HG03558 (cell line): ENCODE data around the gene KIF17.

Experiments used
- ATAC-seq: cut with Tn5 transposase; IDR thresholded peaks from one replicate; pipeline ENCODE4 v1.9.1; 2021; ENCODE audit warnings: moderate number of reproducible peaks; ENCODE audit not compliant: unreplicated experiment; ENCODE audit errors: extremely low read depth

KIF17 gene

GRCh38 chr1:20717452-20718342 lies at the start of gene KIF17:
Gene KIF17 (minus strand): TSS chr1:20718007. CDS start chr1:20717706, 301 bp downstream.
- ATAC-seq = no peak

DNA sequence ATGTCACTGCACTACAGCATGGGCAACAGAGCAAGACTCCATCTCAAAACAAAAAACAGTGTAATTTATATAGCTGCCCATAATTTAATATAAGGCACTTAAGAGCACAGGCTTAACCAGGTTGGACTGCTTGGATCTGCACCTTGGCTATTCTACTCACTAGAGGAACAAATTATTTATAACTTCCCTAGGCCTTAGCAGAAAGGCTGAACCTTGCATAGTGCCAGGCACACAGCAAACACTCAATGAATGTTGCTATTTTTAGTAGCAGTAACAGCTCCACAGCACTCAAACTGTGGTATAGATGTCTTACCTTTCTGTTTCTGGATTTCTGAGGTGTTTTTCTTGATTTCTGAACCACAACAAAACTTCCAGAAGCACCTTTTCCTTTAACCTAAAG lies 49.5 kb upstream of the KIF17 start:
- no peak for ATAC-seq

- ATAC-seq = no peak
Measured at GRCh38 chr1:20763417-20763816, 45.6 kb upstream of the KIF17 start.

DNA sequence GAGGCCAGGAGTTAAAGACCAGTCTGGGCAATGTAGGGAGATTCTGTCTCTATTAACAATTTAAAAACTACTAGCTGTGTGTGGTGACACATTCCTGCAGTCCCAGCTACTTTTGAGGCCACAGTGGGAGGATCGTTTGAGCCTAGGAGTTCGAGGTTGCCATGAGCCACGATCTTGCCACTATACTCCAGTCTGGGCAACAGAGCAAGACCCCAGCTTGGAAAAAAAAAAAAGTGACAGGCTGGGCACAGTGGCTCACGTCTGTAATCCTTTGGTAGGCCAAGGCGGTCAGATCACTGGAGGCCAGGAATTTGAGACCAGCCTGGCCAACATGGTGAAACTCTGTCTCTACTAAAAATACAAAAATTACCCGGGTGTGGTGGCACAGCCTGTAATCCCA lies 42.5 kb upstream of the KIF17 start:
- ATAC-seq = no peak

GRCh38 chr1:20753589-20753988 lies 35.8 kb upstream of the KIF17 start:
- no peak for ATAC-seq

DNA sequence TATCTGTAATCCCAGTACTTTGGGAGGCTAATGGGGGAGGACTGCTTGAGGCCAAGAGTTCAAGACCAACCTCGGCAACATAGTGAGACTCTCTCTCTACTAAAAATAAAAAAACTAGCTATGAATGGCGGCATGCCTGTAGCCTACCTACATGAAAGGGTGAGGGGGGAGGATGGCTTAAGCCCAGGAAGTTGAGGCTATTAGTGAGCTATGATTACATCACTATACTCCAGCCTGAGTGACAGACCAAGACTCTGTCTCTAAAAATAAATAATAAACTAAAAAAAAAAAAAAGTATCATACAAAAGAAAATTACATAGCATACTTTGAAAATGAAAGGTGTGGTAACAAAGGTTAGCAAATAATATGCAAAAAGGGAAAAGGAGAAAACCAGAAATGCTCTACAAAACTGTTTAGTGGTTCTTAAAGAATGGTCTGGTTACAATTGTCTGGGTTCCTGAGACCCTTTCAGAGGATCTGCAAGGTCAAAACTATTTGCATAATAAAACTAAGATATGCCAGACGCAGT lies 33.7 kb upstream of the KIF17 start:
- ATAC-seq = no peak

- no peak for ATAC-seq
Measured at GRCh38 chr1:20742671-20743070, 24.9 kb upstream of the KIF17 start.

DNA sequence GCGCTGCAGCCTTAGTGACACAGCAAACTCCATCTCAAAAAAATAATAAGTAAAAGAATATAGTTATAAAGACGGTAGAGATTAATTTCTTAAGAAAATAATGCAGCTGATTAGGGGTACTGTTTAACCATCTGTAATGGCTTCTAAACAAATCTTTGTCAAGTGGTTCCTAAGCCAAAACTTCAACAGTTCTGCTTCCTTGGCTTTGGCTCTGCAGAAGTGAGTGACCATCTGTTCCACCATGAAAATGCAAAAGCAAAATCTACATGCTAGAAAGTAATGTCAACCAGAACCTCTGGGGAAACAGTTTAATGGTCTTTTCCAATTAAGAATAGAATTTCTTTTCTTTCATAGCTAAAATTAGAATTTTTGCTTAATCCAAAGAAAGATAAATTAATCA lies 23.0 kb upstream of the KIF17 start:
- ATAC-seq = no peak

- ATAC-seq = no peak
Measured at GRCh38 chr1:20739225-20739624, 21.4 kb upstream of the KIF17 start.

DNA sequence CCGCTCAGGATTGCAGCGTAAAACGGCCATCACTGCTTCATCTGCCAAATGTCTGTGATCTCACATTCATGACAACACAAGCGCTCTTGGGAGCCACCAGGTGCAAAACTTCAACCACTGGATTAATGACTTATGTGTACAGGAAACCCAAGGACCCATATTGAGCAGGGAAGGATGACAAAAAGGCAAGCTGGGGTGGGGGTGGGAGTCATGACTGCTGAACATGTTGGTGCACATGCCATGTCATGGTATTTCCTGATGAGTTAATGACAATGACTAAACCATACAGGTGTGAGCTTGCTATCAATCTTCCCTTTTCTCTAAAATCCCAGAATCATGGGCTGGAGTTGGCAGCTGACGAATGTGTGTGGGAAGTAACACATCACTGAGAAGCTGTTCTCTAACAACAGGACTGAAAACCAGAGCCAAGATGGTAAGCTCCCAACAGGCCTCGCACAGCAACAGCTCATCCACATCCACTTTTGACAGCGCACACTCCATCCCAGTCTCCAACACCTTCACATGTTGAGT lies 17.8 kb upstream of the KIF17 start:
- ATAC-seq = no peak

DNA sequence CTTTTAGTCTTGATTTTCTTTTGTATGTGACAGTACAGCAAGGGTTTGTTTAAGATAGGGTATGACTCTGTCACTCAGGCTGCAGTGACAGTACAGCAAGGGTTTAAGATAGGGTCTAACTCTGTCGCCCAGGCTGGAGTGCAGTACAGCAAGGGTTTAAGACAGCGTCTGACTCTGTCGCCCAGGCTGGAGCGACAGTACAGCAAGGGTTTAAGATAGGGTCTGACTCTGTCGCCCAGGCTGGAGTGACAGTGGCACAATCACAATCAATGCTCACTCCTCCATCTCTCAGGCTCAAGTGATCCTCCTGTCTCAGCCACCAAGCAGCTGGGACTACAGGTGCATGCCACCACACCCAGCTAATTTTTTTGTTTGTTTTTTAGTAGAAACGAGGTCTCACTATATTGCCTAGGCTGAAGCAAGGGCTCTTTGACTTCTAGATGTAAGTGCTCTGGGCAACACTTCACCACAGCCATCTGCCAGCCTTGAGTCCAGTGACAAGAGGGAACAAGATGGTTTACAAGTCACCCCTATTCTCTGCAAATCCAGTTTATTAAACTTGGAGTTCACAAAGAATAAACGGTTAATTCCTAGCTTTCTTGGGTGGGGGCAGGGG lies 15.7 kb upstream of the KIF17 start:
- no peak for ATAC-seq

- peak; percentile 47 for ATAC-seq
Measured at GRCh38 chr1:20732588-20733359, 15.0 kb upstream of the KIF17 start, which contains the start of gene SH2D5. Gene SH2D5 (minus strand): TSS chr1:20732703. CDS start chr1:20728044, 4,659 bp downstream.

DNA sequence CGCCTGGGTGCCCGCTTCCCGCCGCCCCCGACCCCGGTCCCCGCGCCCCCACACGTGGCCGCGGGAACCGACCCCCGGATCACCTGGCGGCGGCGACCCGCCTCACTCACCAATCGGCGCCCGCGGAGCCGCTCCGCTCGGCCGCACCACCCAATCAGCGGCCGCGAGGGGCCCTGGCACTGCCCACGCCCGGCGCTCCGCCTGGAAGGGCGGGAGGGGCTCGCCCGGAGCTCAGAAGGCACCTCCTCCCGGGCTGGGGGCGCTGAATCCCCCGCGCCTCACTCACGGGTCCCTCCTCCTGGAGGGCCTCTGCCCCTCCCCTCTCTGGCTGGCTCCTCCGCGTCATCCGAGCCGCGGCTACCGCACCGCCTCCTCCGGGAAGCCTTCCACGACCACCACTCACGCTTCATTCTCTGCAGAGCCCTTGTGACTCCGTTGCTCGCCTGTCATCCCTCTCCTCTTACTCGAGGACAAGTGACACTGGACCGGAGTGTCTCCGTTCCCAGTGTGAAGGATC lies 14.3 kb upstream of the KIF17 start:
- ATAC-seq = no peak

DNA sequence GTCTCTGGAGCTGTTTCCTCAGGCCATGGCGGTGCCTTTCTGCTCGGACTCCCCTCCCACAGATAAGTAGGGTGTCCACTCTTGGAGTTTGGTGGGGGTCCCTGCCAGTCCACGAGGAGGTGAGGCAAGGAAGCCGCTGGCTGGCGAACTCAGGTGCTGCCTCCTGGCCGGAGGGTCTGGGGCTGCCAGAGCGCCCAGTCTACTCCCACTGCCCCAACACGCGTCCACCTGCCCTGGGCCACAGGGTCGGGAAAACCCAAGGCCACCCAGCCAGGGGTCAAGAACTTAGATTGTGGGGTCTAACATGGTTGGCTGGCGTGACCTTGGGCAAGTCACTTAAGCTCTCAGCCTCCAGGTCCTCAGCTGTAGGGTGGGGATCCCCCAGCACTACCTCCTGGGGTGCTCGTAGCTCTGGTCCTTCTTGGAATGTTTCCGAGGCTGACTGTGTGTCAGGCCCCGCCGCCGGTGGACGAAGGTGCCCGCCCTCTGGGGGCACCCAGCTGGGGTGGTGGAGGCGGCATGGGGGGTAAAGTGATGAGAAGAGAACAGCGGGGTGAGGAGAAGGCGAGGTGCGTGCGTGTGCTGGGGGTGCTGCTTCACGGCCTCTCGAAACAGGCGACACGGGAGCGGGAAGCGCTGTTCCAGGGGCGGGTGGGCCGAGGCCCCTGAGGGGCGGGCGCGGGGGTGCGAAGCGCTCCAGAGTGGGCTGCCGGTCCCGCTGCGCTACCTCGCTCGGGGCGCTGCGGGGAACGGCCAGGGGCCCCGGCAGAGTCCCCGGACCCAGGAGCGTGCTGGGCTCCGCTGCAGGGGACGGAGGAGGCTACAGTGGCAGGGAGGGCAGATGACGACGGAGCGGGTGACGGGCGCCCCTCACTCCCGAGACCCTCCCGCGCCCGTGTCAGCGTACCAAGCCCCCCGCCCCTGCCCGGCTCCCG lies 13.5 kb upstream of the KIF17 start:
- no peak for ATAC-seq

- ATAC-seq = no peak
Measured at GRCh38 chr1:20730690-20731056, 12.9 kb upstream of the KIF17 start.

GRCh38 chr1:20729990-20730689 lies 12.3 kb upstream of the KIF17 start:
- ATAC-seq = no peak

DNA sequence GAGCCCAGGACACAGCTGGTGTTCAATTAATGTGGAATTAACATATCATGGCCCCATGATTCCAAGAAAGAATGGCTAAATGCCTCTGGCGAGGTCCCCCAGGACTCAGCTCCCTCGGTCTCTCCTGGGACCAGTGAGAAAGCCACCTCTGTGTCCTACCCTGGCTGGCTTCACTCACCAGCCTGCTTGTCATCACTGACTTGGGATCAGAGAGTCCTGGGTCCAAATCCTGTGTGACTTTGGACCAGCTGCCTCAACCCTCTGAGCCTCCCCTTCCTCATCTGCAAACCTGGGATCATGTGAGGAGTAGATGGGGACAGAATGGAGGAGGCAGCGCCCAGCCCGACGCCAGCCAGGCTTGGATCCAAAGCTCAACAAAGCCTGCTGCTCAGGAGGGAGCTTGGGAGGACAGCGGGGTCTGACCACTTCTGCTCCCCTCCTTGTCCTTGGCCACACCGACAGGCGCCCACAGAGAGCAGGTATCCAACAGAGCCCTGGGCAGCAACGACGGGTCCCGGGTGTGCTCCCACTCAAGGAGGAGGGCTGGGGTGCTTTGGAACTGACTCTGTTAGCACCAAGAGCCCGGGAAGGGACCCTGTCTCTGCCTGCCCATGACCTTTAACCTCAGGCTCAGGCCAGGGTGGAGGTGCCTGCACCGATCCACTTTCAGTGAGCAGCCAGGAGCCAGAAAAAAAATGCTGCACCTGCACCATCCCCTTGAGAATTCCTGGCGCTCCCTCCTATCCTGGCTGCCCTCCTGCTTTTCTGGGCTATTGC lies 11.5 kb upstream of the KIF17 start:
- ATAC-seq = no peak
